Measurements from ENCODE around the gene TMEM253. TPM values are rescaled to one million over a fixed set of nuclear protein-coding genes. Genes with fewer than 3 reads are reported as not detected.

Gene TMEM253
- total and polyA plus RNA-seq, 9 of the 15 experiments (the other 6 are each of a cell fraction or from before 2014, with no cell fraction given): 0.11 to 0.61 (median 0.26) TPM; not detected in 3

DNA sequence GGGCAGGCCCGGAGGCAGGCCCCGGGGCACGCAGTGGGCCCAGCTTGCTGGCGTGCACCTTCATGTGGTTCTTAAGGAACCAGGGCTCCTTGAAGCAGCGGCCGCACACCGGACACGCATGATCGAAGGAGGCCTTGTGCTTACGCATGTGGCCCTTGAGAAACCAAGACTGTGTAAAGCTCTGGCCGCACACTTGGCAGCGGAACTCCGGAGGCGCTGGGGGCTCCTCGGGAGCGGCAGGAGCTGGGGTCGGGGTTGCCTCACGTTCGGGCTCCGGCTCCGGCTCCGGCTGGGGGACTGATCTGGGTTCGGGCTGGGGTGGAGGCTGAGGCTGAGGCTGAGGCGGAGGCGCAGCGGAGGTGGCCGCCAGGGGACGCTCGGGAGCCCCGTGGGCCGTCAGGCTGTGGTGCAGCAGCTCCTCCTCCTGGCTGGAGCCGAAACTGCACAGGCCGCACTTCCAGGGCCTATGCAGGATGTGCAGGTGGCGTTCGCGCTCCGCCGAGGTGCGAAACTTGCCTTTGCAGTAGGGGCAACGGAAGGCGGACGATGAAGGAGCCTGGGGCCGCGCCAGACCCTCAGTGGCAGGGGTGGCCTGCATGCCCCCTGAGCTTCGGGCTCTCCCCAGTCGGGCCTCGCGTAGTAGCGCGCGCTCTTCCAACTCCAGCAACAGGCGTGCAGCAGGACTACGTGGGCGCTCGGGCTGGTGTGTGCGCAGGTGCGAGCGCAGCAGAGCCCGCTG lies 8.4 kb upstream of the TMEM253 start (continued):
- TF ChIP-seq, protein P1, sequence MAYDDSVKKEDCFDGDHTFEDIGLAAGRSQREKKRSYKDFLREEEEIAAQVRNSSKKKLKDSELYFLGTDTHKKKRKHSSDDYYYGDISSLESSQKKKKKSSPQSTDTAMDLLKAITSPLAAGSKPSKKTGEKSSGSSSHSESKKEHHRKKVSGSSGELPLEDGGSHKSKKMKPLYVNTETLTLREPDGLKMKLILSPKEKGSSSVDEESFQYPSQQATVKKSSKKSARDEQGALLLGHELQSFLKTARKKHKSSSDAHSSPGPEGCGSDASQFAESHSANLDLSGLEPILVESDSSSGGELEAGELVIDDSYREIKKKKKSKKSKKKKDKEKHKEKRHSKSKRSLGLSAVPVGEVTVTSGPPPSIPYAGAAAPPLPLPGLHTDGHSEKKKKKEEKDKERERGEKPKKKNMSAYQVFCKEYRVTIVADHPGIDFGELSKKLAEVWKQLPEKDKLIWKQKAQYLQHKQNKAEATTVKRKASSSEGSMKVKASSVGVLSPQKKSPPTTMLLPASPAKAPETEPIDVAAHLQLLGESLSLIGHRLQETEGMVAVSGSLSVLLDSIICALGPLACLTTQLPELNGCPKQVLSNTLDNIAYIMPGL (CRISPR knock-in tag; IDR thresholded peaks at IDR 0.05): no peak
- TF ChIP-seq, protein P2, sequence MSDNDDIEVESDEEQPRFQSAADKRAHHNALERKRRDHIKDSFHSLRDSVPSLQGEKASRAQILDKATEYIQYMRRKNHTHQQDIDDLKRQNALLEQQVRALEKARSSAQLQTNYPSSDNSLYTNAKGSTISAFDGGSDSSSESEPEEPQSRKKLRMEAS (CRISPR knock-in tag; IDR thresholded peaks at IDR 0.05): peak; percentile 35; the same call in 1 of the 2 replicates
- TF ChIP-seq BACH1 (tag; IDR thresholded peaks at IDR 0.05): no peak
- TF ChIP-seq XRCC5 (IDR thresholded peaks at IDR 0.05; ENCODE audit: low read depth, low read length): peak; percentile 77
- TF ChIP-seq, protein P3, sequence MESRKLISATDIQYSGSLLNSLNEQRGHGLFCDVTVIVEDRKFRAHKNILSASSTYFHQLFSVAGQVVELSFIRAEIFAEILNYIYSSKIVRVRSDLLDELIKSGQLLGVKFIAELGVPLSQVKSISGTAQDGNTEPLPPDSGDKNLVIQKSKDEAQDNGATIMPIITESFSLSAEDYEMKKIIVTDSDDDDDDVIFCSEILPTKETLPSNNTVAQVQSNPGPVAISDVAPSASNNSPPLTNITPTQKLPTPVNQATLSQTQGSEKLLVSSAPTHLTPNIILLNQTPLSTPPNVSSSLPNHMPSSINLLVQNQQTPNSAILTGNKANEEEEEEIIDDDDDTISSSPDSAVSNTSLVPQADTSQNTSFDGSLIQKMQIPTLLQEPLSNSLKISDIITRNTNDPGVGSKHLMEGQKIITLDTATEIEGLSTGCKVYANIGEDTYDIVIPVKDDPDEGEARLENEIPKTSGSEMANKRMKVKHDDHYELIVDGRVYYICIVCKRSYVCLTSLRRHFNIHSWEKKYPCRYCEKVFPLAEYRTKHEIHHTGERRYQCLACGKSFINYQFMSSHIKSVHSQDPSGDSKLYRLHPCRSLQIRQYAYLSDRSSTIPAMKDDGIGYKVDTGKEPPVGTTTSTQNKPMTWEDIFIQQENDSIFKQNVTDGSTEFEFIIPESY (CRISPR knock-in tag; IDR thresholded peaks at IDR 0.05): peak; percentile 98
- TF ChIP-seq, protein P4, sequence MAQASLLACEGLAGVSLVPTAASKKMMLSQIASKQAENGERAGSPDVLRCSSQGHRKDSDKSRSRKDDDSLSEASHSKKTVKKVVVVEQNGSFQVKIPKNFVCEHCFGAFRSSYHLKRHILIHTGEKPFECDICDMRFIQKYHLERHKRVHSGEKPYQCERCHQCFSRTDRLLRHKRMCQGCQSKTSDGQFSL (CRISPR knock-in tag; IDR thresholded peaks at IDR 0.05): 0 out of 2 replicates have a peak, but pooled peaks have one; percentile 40
- TF ChIP-seq, protein P4 (tag; IDR thresholded peaks at IDR 0.05): no peak
- TF ChIP-seq CBX1 (IDR thresholded peaks at IDR 0.05; ENCODE audit: low read depth): 0 out of 2 replicates have a peak, but pooled peaks have one; percentile 32
- no peak for TF ChIP-seq FOXP1 (CRISPR knock-in tag; IDR thresholded peaks at IDR 0.05)
- no peak for TF ChIP-seq SPI1 (IDR thresholded peaks at IDR 0.05; ENCODE audit: borderline replicate concordance, low read depth, low read length)
- no peak for TF ChIP-seq KLF6 (CRISPR knock-in tag; IDR thresholded peaks at IDR 0.05; ENCODE audit: borderline replicate concordance)
- TF ChIP-seq, protein P5, sequence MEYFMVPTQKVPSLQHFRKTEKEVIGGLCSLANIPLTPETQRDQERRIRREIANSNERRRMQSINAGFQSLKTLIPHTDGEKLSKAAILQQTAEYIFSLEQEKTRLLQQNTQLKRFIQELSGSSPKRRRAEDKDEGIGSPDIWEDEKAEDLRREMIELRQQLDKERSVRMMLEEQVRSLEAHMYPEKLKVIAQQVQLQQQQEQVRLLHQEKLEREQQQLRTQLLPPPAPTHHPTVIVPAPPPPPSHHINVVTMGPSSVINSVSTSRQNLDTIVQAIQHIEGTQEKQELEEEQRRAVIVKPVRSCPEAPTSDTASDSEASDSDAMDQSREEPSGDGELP (CRISPR knock-in tag; IDR thresholded peaks at IDR 0.05; ENCODE audit: borderline replicate concordance): peak; percentile 44; the same call in 1 of the 2 replicates
- peak; percentile 21 for TF ChIP-seq CCNT2 (IDR thresholded peaks at IDR 0.05; ENCODE audit: borderline replicate concordance, extremely low read depth, insufficient read length, low read depth, low read length)
- TF ChIP-seq L3MBTL2 (IDR thresholded peaks at IDR 0.05): peak; percentile 49; the same call in 1 of the 2 replicates
- TF ChIP-seq SREBF1 (IDR thresholded peaks at IDR 0.05; ENCODE audit: borderline replicate concordance, low read depth, low read length): no peak
- TF ChIP-seq, protein P6, sequence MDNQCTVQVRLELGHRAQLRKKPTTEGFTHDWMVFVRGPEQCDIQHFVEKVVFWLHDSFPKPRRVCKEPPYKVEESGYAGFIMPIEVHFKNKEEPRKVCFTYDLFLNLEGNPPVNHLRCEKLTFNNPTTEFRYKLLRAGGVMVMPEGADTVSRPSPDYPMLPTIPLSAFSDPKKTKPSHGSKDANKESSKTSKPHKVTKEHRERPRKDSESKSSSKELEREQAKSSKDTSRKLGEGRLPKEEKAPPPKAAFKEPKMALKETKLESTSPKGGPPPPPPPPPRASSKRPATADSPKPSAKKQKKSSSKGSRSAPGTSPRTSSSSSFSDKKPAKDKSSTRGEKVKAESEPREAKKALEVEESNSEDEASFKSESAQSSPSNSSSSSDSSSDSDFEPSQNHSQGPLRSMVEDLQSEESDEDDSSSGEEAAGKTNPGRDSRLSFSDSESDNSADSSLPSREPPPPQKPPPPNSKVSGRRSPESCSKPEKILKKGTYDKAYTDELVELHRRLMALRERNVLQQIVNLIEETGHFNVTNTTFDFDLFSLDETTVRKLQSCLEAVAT (IDR thresholded peaks at IDR 0.05): peak in 1 of 2 experiments; percentile 96; a peak in 2 of 4 replicates
- TF ChIP-seq YY1 (IDR thresholded peaks at IDR 0.05; ENCODE audit: borderline replicate concordance in 1 of 3, control insufficient read depth in 1 of 3, extremely low read depth in 1 of 3, insufficient read depth in 3 of 3, insufficient read length in 1 of 3, insufficient replicate concordance in 2 of 3, low read depth in 1 of 3, low read length in 2 of 3): peak in 2 of 3 experiments; percentile 42 to 64

Data from K562 (cell line).